Fibroblast of skin of right quadriceps (primary cell): ENCODE measurements around the gene GPR27.

ENCODE experiments used
- DNase-seq: peaks from one replicate; pipeline ENCODE4 v3.0.0-alpha.2; 2013

The GPR27 gene

DNA sequence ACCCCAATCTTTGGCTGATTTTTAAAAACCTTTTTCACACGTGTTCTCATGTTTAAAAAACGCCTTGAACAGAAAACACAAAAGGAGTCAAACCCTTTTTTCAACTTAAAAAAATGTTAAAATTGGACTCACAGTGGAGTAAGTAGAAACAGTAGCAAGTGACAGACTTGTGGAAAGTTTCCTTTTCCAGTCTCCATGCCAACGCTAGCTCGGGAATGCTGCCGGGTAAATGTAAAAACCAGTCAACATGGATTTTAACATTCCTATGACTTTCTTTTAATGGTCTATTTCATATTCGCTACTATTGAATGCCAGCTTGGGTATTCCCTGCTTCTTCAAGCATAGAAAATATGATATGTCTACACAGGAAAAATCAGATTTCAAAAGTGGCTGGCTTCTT, 32.9 kb downstream of the GPR27 start:
- no peak for DNase-seq

DNA sequence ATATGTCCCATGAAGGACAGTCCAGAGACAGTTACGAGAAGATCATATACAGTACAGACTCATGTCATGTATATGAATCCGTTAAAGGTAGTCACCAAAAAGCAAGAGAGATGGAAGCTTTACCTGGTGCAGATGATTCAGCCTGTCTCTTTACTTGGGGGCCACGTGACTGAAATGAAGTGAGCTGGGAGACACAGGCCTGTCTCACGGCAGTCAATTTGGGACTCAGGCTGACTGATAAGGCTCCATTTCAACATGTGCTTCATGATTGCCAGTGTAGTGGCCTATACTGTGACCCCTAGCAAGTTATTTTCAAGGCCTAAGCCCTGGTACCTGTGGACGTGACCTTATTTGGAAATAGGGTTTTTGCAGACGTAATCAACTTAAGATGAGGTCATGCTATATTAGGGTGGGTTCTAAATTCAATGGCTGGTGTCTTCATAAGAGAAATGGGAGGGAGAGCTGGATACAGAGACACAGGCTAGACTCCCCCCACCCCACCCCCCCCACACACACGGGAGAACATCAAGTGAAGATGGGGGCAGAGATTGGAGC, 34.3 kb downstream of the GPR27 start:
- no peak for DNase-seq

DNA sequence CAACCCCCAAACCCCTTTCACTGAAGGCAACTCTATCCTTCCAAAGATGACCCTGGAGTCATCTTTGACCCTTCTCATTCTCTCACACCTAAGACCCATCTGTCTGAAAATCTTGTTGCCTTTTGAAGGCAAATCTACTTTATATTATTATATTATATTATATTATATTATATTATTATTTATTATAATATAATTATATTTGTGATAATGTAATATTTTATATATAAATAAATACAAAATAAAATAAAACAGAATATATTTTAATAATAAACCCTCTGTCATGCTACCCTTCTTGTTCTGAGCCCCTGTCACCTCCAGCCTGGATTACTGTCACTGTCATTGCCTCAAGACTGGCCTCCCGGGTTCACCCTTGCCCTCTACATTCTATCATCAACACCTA, 36.3 kb downstream of the GPR27 start:
- DNase-seq = no peak

DNA sequence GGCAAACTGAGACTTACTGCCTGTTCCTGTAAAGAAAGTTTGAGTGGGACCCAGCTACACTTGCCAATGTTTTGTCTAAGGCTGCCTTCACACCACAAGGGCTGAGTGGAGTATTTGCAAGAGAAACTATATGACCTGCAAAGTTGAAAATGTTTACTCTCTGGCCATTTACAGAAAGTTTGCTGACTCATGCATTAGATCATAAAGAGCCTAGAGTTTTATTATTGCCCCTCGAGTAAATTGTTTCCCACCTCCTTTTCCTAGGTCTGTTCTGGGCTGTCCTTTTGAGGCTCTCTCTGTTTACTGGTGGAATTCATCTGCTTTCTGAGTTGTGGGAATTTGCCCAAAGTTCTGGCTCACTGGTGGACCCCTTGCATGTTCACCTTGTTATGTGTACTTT, 38.0 kb downstream of the GPR27 start:
- no peak for DNase-seq

DNA sequence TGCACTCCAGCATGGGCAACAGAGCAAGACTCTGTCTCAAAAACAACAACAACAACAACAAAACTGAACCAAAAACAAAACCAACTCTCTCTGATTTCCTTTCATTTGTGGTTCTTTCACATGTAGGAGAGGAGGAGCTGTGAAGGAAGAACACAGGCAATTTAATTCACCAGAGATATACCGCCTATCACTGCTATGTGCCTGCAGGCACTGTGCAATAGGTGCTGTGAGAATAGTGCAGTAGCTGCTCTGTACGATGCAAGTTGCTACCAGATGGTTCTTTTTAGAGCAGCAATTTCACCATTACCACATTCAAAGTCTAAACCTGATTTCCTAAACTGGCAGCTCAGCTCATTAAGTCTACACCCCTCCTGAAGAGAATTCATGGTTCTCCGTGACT, 42.6 kb downstream of the GPR27 start:
- no peak for DNase-seq

DNA sequence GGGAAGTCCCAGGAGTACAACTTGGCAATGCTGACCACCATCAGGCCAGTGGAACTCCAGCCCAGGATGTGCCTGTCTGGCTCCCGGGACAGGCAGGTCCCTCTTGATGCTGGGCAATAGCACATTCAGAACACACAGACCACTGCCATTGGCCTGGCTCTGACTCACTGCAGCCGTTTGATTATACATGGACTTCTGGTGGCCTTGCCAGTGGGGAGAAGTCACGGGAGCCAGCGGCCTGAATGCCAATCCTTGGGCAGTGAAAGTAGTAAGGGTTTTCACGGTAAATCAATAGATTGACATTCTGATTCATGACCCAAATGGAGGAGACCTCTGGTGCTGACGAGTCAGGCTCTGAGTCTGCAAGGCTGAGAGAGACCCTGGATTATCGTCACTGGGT, 43.8 kb downstream of the GPR27 start:
- no peak for DNase-seq

DNA sequence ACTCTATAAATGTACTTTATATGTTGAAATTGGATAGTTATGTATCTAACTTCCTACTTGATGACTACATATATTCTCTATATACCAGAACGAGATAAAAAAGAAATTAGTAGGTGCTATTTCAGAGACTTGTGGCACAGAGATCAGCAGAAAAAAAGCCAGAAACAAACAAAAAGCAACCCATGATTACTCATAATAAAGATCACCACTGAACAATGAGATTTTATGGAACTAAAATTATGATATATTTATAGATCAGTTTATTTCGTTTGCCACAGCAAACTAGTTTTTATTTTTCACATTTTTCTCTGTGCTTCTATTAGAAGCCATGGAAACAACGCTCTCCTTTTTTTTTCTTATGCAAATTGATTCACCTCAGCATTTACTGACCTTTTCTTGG, 46.4 kb downstream of the GPR27 start:
- DNase-seq = no peak

DNA sequence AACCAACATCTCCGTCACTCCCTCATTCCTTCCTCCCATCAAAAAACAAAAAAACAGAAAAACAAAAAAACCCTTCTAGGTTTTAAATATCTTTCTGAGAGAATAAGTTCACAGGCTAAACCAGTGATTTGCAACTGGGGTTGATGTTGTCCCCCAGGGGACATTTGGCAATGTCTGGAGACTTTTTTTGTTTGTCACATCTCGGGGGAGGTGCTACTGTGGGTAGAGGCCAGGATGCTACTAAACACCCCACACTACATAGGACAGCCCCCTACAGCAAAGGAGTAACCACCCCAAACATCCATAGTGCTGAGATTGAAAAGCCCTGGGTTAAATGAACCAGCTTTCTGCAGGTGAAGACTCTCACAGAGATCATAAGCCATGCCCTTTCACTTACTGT, 48.3 kb downstream of the GPR27 start:
- DNase-seq = no peak

DNA sequence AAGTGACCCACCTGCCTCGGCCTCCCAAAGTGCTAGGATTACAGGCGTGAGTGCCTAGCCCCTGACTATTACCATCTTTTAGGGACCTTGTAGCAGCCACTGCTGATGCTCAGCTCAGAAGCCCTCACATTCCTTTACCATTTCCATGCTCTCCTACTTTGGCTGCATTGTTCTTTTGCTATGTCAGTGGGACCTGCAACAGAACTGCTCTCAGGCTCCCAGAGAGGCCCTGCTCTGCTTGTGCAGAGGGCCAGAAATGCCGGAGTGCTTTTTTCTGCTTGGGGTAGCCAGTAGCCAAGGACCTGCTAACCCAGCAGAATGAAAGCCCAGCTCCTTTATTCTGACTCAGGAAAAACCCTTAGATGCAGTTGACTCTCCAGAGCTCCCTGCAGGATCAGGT, 49.6 kb downstream of the GPR27 start:
- no peak for DNase-seq

DNA sequence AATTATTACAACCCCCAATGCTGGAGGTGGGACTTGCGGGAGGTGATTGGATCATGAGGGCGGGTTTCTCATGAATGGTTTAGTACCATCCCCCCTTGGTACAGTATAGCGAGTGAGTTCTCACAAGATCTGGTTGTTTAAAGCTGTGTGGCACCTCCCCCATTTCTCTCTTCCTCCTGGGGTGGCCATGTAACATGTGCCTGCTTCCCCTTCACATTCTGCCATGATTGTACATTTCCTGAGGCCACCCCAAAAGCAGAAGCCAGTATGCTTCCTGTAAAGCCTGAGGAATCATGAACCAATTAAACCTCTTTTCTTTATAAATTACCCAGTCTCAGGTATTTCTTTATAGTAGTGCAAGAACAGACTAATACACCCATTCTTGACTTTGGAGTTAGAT, 51.5 kb downstream of the GPR27 start:
- DNase-seq = no peak

DNA sequence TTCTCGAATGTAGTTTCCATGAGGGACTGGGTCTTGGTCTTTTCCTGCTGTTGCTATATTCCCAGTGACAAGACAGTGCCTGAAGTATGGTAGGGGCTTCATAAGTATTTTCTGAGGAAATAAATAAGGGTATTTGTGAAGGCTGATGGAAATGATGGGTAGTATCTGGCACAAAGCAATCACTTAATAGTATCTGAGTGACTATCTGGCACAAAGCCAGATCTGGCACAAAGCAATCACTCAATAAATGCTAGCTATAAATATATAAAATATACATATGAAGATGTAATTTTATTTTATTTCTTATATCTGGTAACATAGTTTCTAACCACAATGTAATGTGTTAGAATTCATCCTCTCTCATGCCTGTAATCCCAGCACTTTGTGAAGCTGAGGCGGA, 52.0 kb downstream of the GPR27 start:
- DNase-seq = no peak
